Mesenchymal stem cell (in vitro differentiated cells and primary cell): ENCODE data around the gene CHGA.

Source experiments
- DNase-seq: peaks from one replicate; pipeline ENCODE4 v3.0.0-alpha.2; 2013
- H2AFZ ChIP-seq: one replicate; pipeline ENCODE4 v1.6.1; 2013; ENCODE audit warnings: low read depth, mild to moderate bottlenecking, control low read depth, inconsistent platforms, low read length, moderate library complexity
- H2AK5ac ChIP-seq: 2 replicates; pipeline ENCODE4 v1.6.1; 2013; ENCODE audit warnings: low read length, moderate library complexity, mild to moderate bottlenecking, inconsistent platforms; ENCODE audit not compliant: severe bottlenecking
- H2BK120ac ChIP-seq: one replicate; pipeline ENCODE4 v1.6.1; 2013; ENCODE audit warnings: low read depth, mild to moderate bottlenecking, inconsistent platforms, low read length, moderate library complexity
- H2BK12ac ChIP-seq, 2 experiments: one replicate each; pipeline ENCODE4 v1.6.1; 2013; ENCODE audit warnings: inconsistent platforms in 2 of 2, low read length in 2 of 2, mild to moderate bottlenecking in 2 of 2, moderate library complexity in 2 of 2, control low read depth in 1 of 2
- H2BK15ac ChIP-seq: one replicate; pipeline ENCODE4 v1.6.1; 2013; ENCODE audit warnings: mild to moderate bottlenecking, low read depth, inconsistent platforms; ENCODE audit not compliant: poor library complexity, severe bottlenecking
- H2BK5ac ChIP-seq: 2 replicates; pipeline ENCODE4 v1.6.1; 2013; ENCODE audit warnings: low read depth, mild to moderate bottlenecking, low read length, control low read depth, inconsistent platforms; ENCODE audit not compliant: poor library complexity, severe bottlenecking
- H3K14ac ChIP-seq, 2 experiments: one replicate each; pipeline ENCODE4 v1.6.1; 2013; ENCODE audit warnings: inconsistent platforms in 2 of 2, low read length in 2 of 2, control low read depth in 1 of 2, mild to moderate bottlenecking in 1 of 2, moderate library complexity in 1 of 2
- H3K18ac ChIP-seq, 2 experiments: one replicate each; pipeline ENCODE4 v1.6.1; 2013; ENCODE audit warnings: inconsistent platforms in 2 of 2, low read length in 2 of 2, control low read depth in 1 of 2, low read depth in 1 of 2, mild to moderate bottlenecking in 1 of 2
- H3K23ac ChIP-seq, 2 experiments: one replicate each; pipeline ENCODE4 v1.6.1; 2013; ENCODE audit warnings: inconsistent platforms in 2 of 2, low read length in 2 of 2, mild to moderate bottlenecking in 2 of 2, moderate library complexity in 2 of 2, control low read depth in 1 of 2
- H3K27ac ChIP-seq: 2 replicates; pipeline ENCODE4 v1.5.1; 2013; ENCODE audit warnings: mild to moderate bottlenecking, moderate library complexity, low read length, control low read depth, inconsistent platforms; ENCODE audit not compliant: poor library complexity, severe bottlenecking
- H3K27me3 ChIP-seq, 2 experiments: 2 replicates each; pipeline versions ENCODE4 v1.6.1 to v1.7.0; 2013; ENCODE audit warnings: low read length in 2 of 2, mild to moderate bottlenecking in 2 of 2, moderate library complexity in 2 of 2, control low read depth in 1 of 2, inconsistent platforms in 1 of 2; ENCODE audit not compliant: control insufficient read depth in 1 of 2, insufficient read depth in 1 of 2
- H3K36me3 ChIP-seq, 2 experiments: 2 replicates each; pipeline versions ENCODE4 v1.6.1 to v1.7.0; 2013; ENCODE audit warnings: low read length in 2 of 2, control low read depth in 1 of 2, inconsistent platforms in 1 of 2, low read depth in 1 of 2, mild to moderate bottlenecking in 1 of 2; ENCODE audit not compliant: insufficient read depth in 2 of 2, control insufficient read depth in 1 of 2
- H3K4ac ChIP-seq, 2 experiments: one replicate each; pipeline ENCODE4 v1.6.1; 2013; ENCODE audit warnings: inconsistent platforms in 2 of 2, low read length in 2 of 2, mild to moderate bottlenecking in 2 of 2, moderate library complexity in 2 of 2, control low read depth in 1 of 2, low read depth in 1 of 2
- H3K4me1 ChIP-seq: 2 replicates; pipeline ENCODE4 v1.6.1; 2013; ENCODE audit warnings: low read depth, low read length, control low read depth; ENCODE audit not compliant: control insufficient read depth, insufficient read depth
- H3K4me2 ChIP-seq: 2 replicates; pipeline ENCODE4 v1.6.1; 2013; ENCODE audit warnings: low read length, mild to moderate bottlenecking, inconsistent platforms; ENCODE audit not compliant: poor library complexity, severe bottlenecking
- H3K4me3 ChIP-seq, 2 experiments: 2 replicates each; pipeline versions ENCODE4 v1.5.1 to v1.7.0; 2013; ENCODE audit warnings: low read length in 2 of 2, mild to moderate bottlenecking in 2 of 2, control low read depth in 1 of 2, low read depth in 1 of 2; ENCODE audit not compliant: insufficient read depth in 1 of 2
- H3K79me1 ChIP-seq: replicated peaks from 2 replicates; pipeline ENCODE4 v1.6.1; 2013; ENCODE audit warnings: mild to moderate bottlenecking, control low read depth, low read length, inconsistent platforms; ENCODE audit not compliant: poor library complexity, severe bottlenecking
- H3K9ac ChIP-seq: 2 replicates; pipeline ENCODE4 v1.7.0; 2013; ENCODE audit warnings: mild to moderate bottlenecking, low read length, moderate library complexity
- H3K9me3 ChIP-seq: 2 replicates; pipeline ENCODE4 v1.7.0; 2013; ENCODE audit warnings: mild to moderate bottlenecking, low read length; ENCODE audit not compliant: control insufficient read depth
- H4K8ac ChIP-seq: one replicate; pipeline ENCODE4 v1.6.1; 2013; ENCODE audit warnings: inconsistent platforms, mild to moderate bottlenecking, low read length, moderate library complexity
- H4K91ac ChIP-seq: one replicate; pipeline ENCODE4 v1.6.1; 2013; ENCODE audit warnings: mild to moderate bottlenecking, low read length, inconsistent platforms
- WGBS: methylation state at CpG from one replicate; pipeline ENCODE4 v1.1.7; 2013; ENCODE audit warnings: mixed read lengths; 5-methylcytosine and 5-hydroxymethylcytosine counted together

The CHGA gene

DNA sequence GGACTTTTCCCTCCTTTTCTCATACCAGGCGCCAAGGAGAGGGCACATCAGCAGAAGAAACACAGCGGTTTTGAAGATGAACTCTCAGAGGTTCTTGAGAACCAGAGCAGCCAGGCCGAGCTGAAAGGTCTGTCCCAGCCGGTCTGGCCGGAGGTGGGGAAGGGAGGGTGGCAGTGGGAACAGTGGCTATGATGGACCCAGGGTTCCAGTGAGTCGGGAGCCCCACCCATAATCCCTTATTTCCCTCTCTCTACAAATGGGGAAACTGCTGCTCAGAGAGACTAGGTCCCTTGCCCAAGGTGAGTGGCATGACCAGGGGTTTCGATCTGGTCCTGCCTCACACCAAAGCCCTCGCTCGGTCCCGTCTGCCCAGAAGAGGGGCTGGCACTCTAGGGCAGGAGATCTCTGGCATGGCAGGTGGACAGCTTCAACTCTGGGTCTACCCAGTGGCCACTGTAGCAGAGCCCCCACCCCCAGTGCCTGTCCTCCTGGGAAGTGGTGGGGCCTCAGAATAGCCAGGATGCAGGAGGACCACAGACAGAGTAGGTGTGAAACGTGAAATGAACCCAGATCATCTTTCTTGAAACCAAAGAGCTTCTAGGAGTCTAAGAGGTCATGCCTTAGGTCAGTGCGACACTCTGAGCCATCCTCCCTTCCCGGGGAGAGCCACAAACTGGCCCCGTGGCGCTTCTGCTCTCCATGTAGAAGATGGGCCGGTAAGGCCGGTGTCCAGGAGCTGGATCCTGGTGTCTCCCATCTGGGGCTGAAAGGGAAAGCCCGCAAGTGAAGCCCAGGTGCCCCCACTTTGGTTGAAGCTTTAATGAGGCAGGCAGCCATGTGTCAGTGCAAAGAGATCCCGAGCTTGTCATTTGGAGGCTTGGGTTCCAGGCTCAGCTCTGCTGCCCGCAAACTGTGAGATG, 7.0 kb downstream of the CHGA start:
- no peak overlapping the region for H3K14ac ChIP-seq
- H3K4me2 ChIP-seq: no peak overlapping the region
- H3K4me1 ChIP-seq: no peaks in the 10 kb centered on the region
- no peak overlapping the region for H2AK5ac ChIP-seq
- H4K8ac ChIP-seq: no peak overlapping the region
- no peaks in the 10 kb centered on the region for H3K79me1 ChIP-seq
- H3K18ac ChIP-seq: no peak overlapping the region
- peaks cover 42 to 90% of the 10 kb centered on the region in 2 experiments for H3K27me3 ChIP-seq
- no peak overlapping the region for H2BK12ac ChIP-seq
- H3K4me3 ChIP-seq: no peak overlapping the region
- no peak overlapping the region for H3K23ac ChIP-seq
- no peak overlapping the region for H4K91ac ChIP-seq
- peaks cover 7% of the 10 kb centered on the region for H3K9me3 ChIP-seq
- no peak overlapping the region for H2BK120ac ChIP-seq
- H3K9ac ChIP-seq: no peak overlapping the region
- WGBS: 85% methylated on average over 18 of the region's 20 CpGs
- no peak overlapping the region for H2BK5ac ChIP-seq
- H3K27ac ChIP-seq: no peak overlapping the region
- DNase-seq: no peak
- H3K4ac ChIP-seq: no peak overlapping the region
- H2AFZ ChIP-seq: no peak overlapping the region
- H2BK15ac ChIP-seq: no peak overlapping the region
- H3K36me3 ChIP-seq: no peaks in the 10 kb centered on the region

GRCh38 chr14:92930737-92931602, 8.0 kb downstream of the CHGA start:
- H2BK12ac ChIP-seq: no peak overlapping the region
- H2AK5ac ChIP-seq: no peak overlapping the region
- H3K27me3 ChIP-seq: peaks cover 32 to 89% of the 10 kb centered on the region in 2 experiments
- peaks cover 0 to 3% of the 10 kb centered on the region in 2 experiments for H3K36me3 ChIP-seq
- no peak overlapping the region for H3K9ac ChIP-seq
- H3K27ac ChIP-seq: no peak overlapping the region
- H2BK120ac ChIP-seq: no peak overlapping the region
- no peak for DNase-seq
- no peak overlapping the region for H3K4me2 ChIP-seq
- WGBS: 76% methylated on average over 7 of the region's 8 CpGs
- H3K18ac ChIP-seq: no peak overlapping the region
- H2BK5ac ChIP-seq: no peak overlapping the region
- H3K4me1 ChIP-seq: no peaks in the 10 kb centered on the region
- H3K79me1 ChIP-seq: no peaks in the 10 kb centered on the region
- H3K9me3 ChIP-seq: peaks cover 7% of the 10 kb centered on the region
- H3K4ac ChIP-seq: no peak overlapping the region
- H3K14ac ChIP-seq: no peak overlapping the region
- H2AFZ ChIP-seq: no peak overlapping the region
- no peak overlapping the region for H2BK15ac ChIP-seq
- H3K4me3 ChIP-seq: no peak overlapping the region
- H4K91ac ChIP-seq: no peak overlapping the region
- H3K23ac ChIP-seq: no peak overlapping the region
- H4K8ac ChIP-seq: no peak overlapping the region

DNA sequence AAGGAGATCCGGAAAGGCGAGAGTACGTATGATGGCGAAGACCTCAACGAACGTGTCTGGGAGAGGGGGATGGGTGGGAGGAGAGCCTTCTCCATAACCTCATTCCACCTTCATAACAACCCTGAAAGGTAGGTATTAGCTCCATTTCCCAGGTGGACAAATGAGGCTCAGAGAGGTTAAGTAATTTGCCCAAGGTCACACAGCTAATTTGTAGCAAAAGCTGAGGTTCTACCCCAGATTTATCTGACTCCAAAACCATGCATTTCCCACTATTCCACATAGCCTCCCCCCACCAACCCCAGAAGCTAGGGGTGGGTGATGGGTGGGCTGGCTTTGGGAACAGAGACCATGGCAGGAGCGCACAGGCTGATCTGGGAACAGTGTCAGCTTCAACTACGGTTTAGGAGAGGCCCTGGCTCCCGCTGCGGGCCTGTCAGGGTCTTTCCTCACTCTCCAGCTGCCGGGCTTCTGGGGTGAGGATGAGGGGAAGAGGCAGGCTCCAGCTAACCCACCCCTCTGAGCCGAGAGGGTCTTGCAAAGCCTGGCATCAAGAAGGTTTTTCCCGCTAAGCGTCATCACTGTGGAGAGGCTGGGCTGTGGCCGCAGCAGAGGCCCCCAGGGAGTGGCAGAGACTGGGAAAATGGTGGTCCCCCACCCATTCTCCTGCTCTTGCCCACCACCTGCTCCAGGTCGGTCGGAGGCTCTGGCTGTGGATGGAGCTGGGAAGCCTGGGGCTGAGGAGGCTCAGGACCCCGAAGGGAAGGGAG, 8.9 kb downstream of the CHGA start:
- Histone ChIP-seq H2AFZ (no peak overlapping the region), H4K91ac (no peak overlapping the region)
- WGBS: 91% methylated on average over 13 of the region's 18 CpGs

More for the DNA sequence above, 8.9 kb downstream of the CHGA start:
- Histone ChIP-seq H3K14ac (no peak overlapping the region), H2BK12ac (no peak overlapping the region), H3K4me3 (no peak overlapping the region), H3K23ac (no peak overlapping the region), H2BK120ac (no peak overlapping the region), H3K27me3 (peaks cover 23 to 85% of the 10 kb centered on the region in 2 experiments), H4K8ac (no peak overlapping the region), H3K36me3 (peaks cover 0 to 7% of the 10 kb centered on the region in 2 experiments), H3K4ac (no peak overlapping the region), H2BK15ac (no peak overlapping the region), H3K4me1 (no peaks in the 10 kb centered on the region), H3K18ac (no peak overlapping the region), H2AK5ac (no peak overlapping the region), H3K9ac (no peak overlapping the region), H3K4me2 (no peak overlapping the region), H3K79me1 (no peaks in the 10 kb centered on the region), H2BK5ac (no peak overlapping the region), H3K27ac (no peak overlapping the region), H3K9me3 (peaks cover 2% of the 10 kb centered on the region)
- no peak for DNase-seq
